PC-3 (cell line): ENCODE data around the gene TPD52L1. TPM values are rescaled to one million over a fixed set of nuclear protein-coding genes. Genes with fewer than 3 reads are reported as not detected.

ENCODE experiments used
- ATAC-seq: fragments of 200-7000 bp; cut with Tn5 transposase; 2 replicates; pipeline ENCODE4 v1.9.1; 2020; ENCODE audit warnings: mild to moderate bottlenecking, moderate library complexity
- BruUV-seq: library from RNA; stranded (reverse); fragments of 400-500 nt; replicated peaks from 2 replicates; lab custom pipeline; 2021; lab: Mats Ljungman, UMichigan
- CTCF ChIA-PET: fragments of 300-600 bp; sonication (Branson Sonifier 250); formaldehyde crosslinking; loops from one replicate; lab custom pipeline; 2022; ENCODE audit warnings: antibody characterized with exemption; lab: Charles Lee
- POLR2A ChIA-PET: fragments of 300-600 bp; sonication (Branson Sonifier 250); formaldehyde crosslinking; loops from one replicate; lab custom pipeline; 2022; ENCODE audit warnings: antibody characterized with exemption; ENCODE audit not compliant: unreplicated experiment; lab: Charles Lee
- DNase-seq: peaks from one replicate; pipeline ENCODE4 v3.0.0-alpha.2; 2015
- H2AFZ ChIP-seq: fragments of 300-600 bp; sonication (generic); 2 replicates; pipeline ENCODE4 v1.6.0; 2016; ENCODE audit warnings: antibody characterized with exemption, low read length
- H3F3A ChIP-seq: fragments of 300-600 bp; sonication (generic); one replicate; pipeline ENCODE4 v1.6.0; 2017; ENCODE audit warnings: antibody characterized with exemption, low read length, control low read depth, mild to moderate bottlenecking; ENCODE audit not compliant: unreplicated experiment
- H3K27ac ChIP-seq: fragments of 300-600 bp; sonication (generic); 2 replicates; pipeline ENCODE4 v1.5.1; 2016; ENCODE audit warnings: mild to moderate bottlenecking, low read length
- H3K27me3 ChIP-seq: fragments of 300-600 bp; sonication (generic); 2 replicates; pipeline ENCODE4 v1.6.1; 2016; ENCODE audit warnings: low read length, mixed read lengths
- H3K36me3 ChIP-seq: fragments of 300-600 bp; sonication (generic); 2 replicates; pipeline ENCODE4 v1.6.1; 2016; ENCODE audit warnings: low read depth, mixed run types, low read length, mixed read lengths
- H3K4me1 ChIP-seq: fragments of 300-600 bp; sonication (generic); 2 replicates; pipeline ENCODE4 v1.5.1; 2016; ENCODE audit warnings: low read length; ENCODE audit not compliant: insufficient read depth
- H3K4me2 ChIP-seq: fragments of 300-600 bp; sonication (generic); 2 replicates; pipeline ENCODE4 v1.6.0; 2016; ENCODE audit warnings: low read length
- H3K4me3 ChIP-seq: fragments of 300-600 bp; sonication (generic); 2 replicates; pipeline ENCODE4 v1.5.1; 2016; ENCODE audit warnings: mild to moderate bottlenecking, low read length, mixed read lengths
- H3K79me2 ChIP-seq: fragments of 300-600 bp; sonication (generic); 2 replicates; pipeline ENCODE4 v1.6.1; 2017; ENCODE audit warnings: low read length, mixed read lengths
- H3K9ac ChIP-seq: fragments of 300-600 bp; sonication (generic); 2 replicates; pipeline ENCODE4 v1.6.0; 2016; ENCODE audit warnings: mild to moderate bottlenecking, low read length
- H3K9me2 ChIP-seq: fragments of 300-600 bp; sonication (generic); replicated peaks from 2 replicates; pipeline ENCODE4 v1.6.1; 2016; ENCODE audit warnings: mixed run types, low read length, mixed read lengths
- H3K9me3 ChIP-seq: fragments of 300-600 bp; sonication (generic); 2 replicates; pipeline ENCODE4 v1.6.1; 2016; ENCODE audit warnings: low read length, mixed read lengths
- H4K20me1 ChIP-seq: fragments of 300-600 bp; sonication (generic); 2 replicates; pipeline ENCODE4 v1.6.1; 2016; ENCODE audit warnings: low read length, mixed read lengths
- EZH2 ChIP-seq: fragments of 300-600 bp; sonication (generic); IDR thresholded peaks from one replicate; pipeline ENCODE4 v1.6.1; 2017; ENCODE audit warnings: antibody characterized with exemption, mild to moderate bottlenecking, low read length; ENCODE audit not compliant: unreplicated experiment
- EZH2phosphoT487 ChIP-seq: fragments of 300-600 bp; sonication (generic); IDR thresholded peaks from 2 replicates; pipeline ENCODE4 v1.6.1; 2018; ENCODE audit warnings: mild to moderate bottlenecking, antibody characterized with exemption, low read length, borderline replicate concordance
- intact Hi-C: fragments of 100-400 bp; cut with micrococcal nuclease; formaldehyde crosslinking; loops from 2 replicates; pipeline ENCODE4 v1.9.0; 2023
- total RNA-seq: library from RNA; depleted of rRNA; stranded (reverse); fragments of >200 nt; gene quantifications from 2 replicates; pipeline ENCODE4 v1.2.3, GENCODE V29; 2014
- TF ChIP-seq, protein P1 (sequence below): fragments of 300-600 bp; sonication (generic); conservative IDR thresholded peaks from 2 replicates; pipeline ENCODE4 v1.5.1; 2017; ENCODE audit warnings: antibody characterized with exemption, low read depth, mild to moderate bottlenecking, low read length

The TPD52L1 gene
- total RNA-seq, 1 experiment from 2014 or later, result 39.4 TPM

DNA sequence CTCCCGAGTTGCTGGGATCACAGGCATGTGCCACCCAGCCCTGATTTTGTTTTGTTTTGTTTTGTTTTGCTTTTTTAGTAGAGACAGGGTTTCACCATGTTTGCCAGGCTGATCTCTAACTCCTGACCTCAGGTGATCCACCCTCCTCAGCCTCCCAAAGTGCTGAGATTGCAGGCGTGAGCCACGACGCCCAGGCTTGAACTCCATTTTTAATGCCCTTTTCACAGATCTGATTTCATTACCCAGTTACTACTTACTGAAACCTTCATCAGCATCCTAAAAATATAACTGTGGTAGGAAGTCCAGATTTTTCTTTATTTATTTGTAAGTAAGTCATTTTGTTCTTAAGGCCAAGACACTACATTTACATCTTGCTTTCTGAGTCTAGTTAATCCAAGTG is 84.2 kb downstream of the TPD52L1 start:
- no peak for TF ChIP-seq EZH2phosphoT487
- TF ChIP-seq, protein P1, sequence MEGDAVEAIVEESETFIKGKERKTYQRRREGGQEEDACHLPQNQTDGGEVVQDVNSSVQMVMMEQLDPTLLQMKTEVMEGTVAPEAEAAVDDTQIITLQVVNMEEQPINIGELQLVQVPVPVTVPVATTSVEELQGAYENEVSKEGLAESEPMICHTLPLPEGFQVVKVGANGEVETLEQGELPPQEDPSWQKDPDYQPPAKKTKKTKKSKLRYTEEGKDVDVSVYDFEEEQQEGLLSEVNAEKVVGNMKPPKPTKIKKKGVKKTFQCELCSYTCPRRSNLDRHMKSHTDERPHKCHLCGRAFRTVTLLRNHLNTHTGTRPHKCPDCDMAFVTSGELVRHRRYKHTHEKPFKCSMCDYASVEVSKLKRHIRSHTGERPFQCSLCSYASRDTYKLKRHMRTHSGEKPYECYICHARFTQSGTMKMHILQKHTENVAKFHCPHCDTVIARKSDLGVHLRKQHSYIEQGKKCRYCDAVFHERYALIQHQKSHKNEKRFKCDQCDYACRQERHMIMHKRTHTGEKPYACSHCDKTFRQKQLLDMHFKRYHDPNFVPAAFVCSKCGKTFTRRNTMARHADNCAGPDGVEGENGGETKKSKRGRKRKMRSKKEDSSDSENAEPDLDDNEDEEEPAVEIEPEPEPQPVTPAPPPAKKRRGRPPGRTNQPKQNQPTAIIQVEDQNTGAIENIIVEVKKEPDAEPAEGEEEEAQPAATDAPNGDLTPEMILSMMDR, result no peak
- TF ChIP-seq EZH2, result no peak
- Histone ChIP-seq H4K20me1 (no peaks in the 10 kb centered on the region), H3K9me2 (no peaks in the 10 kb centered on the region), H3K4me1 (no peaks in the 10 kb centered on the region), H3K9ac (no peak overlapping the region), H3F3A (no peaks in the 10 kb centered on the region), H3K9me3 (no peaks in the 10 kb centered on the region), H2AFZ (no peak overlapping the region), H3K27me3 (no peaks in the 10 kb centered on the region), H3K27ac (no peak overlapping the region), H3K4me3 (no peak overlapping the region), H3K36me3 (no peaks in the 10 kb centered on the region), H3K79me2 (no peaks in the 10 kb centered on the region), H3K4me2 (no peak overlapping the region)
- no peak for ATAC-seq
- ChIA-PET CTCF (no interaction called here), POLR2A (no interaction called here)
- no TSS peak for BruUV-seq
- no peak for DNase-seq
- intact Hi-C loops, result no loop called here

DNA sequence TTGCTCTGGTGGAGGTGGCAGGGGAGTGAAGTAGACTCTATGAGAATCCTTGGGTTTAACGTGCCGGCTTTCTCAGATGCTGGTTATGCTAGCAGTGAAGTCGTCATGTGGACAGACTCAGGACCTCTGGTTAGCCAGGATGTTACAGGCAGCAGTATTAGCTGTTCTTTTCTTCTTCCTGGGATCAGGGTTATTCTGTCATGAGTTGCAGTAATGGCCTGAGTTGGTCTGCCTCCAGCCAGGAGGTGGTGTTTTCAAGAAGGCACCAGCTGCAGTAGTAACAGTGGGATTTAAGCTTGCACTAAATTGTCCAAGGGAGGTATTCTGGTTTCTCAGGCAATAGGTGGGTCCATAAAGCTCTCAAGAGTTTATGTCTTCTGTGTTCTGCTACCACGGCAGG is 91.5 kb downstream of the TPD52L1 start:
- TF ChIP-seq EZH2, result no peak
- TF ChIP-seq EZH2phosphoT487, result no peak
- TF ChIP-seq, protein P1, result no peak
- H4K20me1 ChIP-seq, result no peaks in the 10 kb centered on the region
- no peak overlapping the region for H3K4me3 ChIP-seq
- H3K36me3 ChIP-seq, result no peaks in the 10 kb centered on the region
- no peaks in the 10 kb centered on the region for H3K9me2 ChIP-seq
- intact Hi-C loops, result no loop called here
- no TSS peak for BruUV-seq
- H3K27ac ChIP-seq, result no peak overlapping the region
- H2AFZ ChIP-seq, result no peak overlapping the region
- POLR2A ChIA-PET, result no interaction called here
- no peaks in the 10 kb centered on the region for H3K4me1 ChIP-seq
- ATAC-seq (no peak), DNase-seq (no peak)
- no peaks in the 10 kb centered on the region for H3K9me3 ChIP-seq
- no peaks in the 10 kb centered on the region for H3F3A ChIP-seq
- CTCF ChIA-PET, result no interaction called here
- H3K4me2 ChIP-seq, result no peak overlapping the region
- H3K79me2 ChIP-seq, result no peaks in the 10 kb centered on the region
- no peak overlapping the region for H3K9ac ChIP-seq
- no peaks in the 10 kb centered on the region for H3K27me3 ChIP-seq

DNA sequence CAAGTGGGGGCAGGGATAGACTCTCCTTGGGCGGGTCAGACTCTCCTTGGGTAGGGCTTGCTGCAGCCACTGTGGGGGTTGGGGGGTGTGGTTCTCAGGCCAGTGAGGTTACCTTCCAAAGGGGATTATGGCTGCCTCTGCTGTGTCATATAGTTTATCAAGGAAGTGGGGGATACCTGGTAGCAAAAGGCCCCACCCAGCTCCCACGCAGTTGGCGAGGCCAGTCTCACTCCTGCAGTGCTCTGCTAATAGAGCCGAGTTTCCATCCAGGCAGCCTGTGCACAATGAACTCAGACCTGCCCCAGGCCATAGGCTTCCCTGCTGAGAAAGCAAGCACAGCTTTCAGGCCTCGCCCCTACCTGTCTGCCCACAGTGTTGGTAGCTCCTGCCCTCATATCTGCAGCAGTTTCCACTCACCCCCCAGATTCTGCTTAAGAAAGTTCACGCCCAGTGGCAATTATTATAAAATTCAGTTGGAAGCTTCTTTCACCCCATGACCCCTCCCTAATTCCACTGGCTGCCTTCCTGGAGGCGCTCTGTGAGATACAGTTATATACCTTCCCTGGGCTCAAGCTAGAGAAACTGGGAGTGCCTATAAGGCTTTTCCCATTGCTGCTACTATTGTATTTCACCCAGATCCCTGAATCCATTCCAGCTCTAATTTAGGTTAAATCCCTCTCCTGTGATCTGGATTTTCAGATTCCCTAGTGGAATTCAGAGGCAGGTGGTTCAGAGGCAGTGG is 92.1 kb downstream of the TPD52L1 start:
- no peak overlapping the region for H3K4me3 ChIP-seq
- H3K27me3 ChIP-seq, result no peaks in the 10 kb centered on the region
- DNase-seq, result no peak
- H3K9me2 ChIP-seq, result no peaks in the 10 kb centered on the region
- no peaks in the 10 kb centered on the region for H3K9me3 ChIP-seq
- no peaks in the 10 kb centered on the region for H3K36me3 ChIP-seq
- no peak overlapping the region for H3K27ac ChIP-seq
- ChIA-PET POLR2A (no interaction called here), CTCF (no interaction called here)
- BruUV-seq, result no TSS peak
- no peak for ATAC-seq
- no peak overlapping the region for H3K4me2 ChIP-seq
- H4K20me1 ChIP-seq, result no peaks in the 10 kb centered on the region
- H3K4me1 ChIP-seq, result no peaks in the 10 kb centered on the region
- intact Hi-C loops, result no loop called here
- H3K79me2 ChIP-seq, result no peaks in the 10 kb centered on the region
- no peaks in the 10 kb centered on the region for H3F3A ChIP-seq
- no peak overlapping the region for H2AFZ ChIP-seq
- TF ChIP-seq, protein P1, result no peak
- TF ChIP-seq EZH2phosphoT487, result no peak
- TF ChIP-seq EZH2, result no peak
- H3K9ac ChIP-seq, result no peak overlapping the region
